SK-N-SH treated with all-trans-retinoic acid at 6 μM for 48 hours (cell line): Measurements from ENCODE around the gene ODAD3.

ENCODE experiments used
- ATAC-seq: fragments of 200-7000 bp; cut with Tn5 transposase; 3 replicates; pipeline ENCODE4 v1.9.1; 2020; ENCODE audit warnings: mild to moderate bottlenecking, moderate library complexity
- ARNTL ChIP-seq: fragments of 450-650 bp; formaldehyde crosslinking; IDR thresholded peaks from 2 replicates; pipeline ENCODE4 v1.5.0; 2020; ENCODE audit warnings: low read depth, mild to moderate bottlenecking, moderate library complexity, borderline replicate concordance
- CREB5 ChIP-seq: fragments of 250-450 bp; sonication (Bioruptor Pico); IDR thresholded peaks from 2 replicates; pipeline ENCODE4 v1.5.1; 2020; ENCODE audit warnings: low read depth, mild to moderate bottlenecking, moderate library complexity
- CSDC2 ChIP-seq: fragments of 250-450 bp; sonication (Bioruptor Pico); IDR thresholded peaks from 2 replicates; pipeline ENCODE4 v1.5.0; 2020; ENCODE audit warnings: mild to moderate bottlenecking, moderate library complexity
- CSRNP3 ChIP-seq: fragments of 250-450 bp; sonication (Bioruptor Pico); IDR thresholded peaks from 2 replicates; pipeline ENCODE4 v1.5.1; 2021; ENCODE audit warnings: mild to moderate bottlenecking, moderate library complexity
- ESRRG ChIP-seq: fragments of 250-450 bp; sonication (Bioruptor Pico); IDR thresholded peaks from 2 replicates; pipeline ENCODE4 v1.6.1; 2021; ENCODE audit warnings: mild to moderate bottlenecking
- GLIS3 ChIP-seq: fragments of 250-450 bp; sonication (Bioruptor Pico); IDR thresholded peaks from 2 replicates; pipeline ENCODE4 v1.5.0; 2020; ENCODE audit warnings: mild to moderate bottlenecking, moderate library complexity
- ISL1 ChIP-seq: fragments of 250-450 bp; sonication (Bioruptor Pico); IDR thresholded peaks from 2 replicates; pipeline ENCODE4 v2.1.2; 2022; ENCODE audit warnings: mild to moderate bottlenecking, moderate library complexity
- OSR1 ChIP-seq: fragments of 250-450 bp; sonication (Bioruptor Pico); IDR thresholded peaks from 2 replicates; pipeline ENCODE4 v1.8.0; 2022; ENCODE audit warnings: moderate library complexity, mild to moderate bottlenecking, inconsistent platforms
- PATZ1 ChIP-seq: fragments of 250-450 bp; sonication (Bioruptor Pico); IDR thresholded peaks from 2 replicates; pipeline ENCODE4 v1.8.0; 2020; ENCODE audit warnings: mild to moderate bottlenecking, moderate library complexity, borderline replicate concordance
- POU6F1 ChIP-seq: fragments of 250-450 bp; sonication (Bioruptor Pico); IDR thresholded peaks from 2 replicates; pipeline ENCODE4 v1.8.0; 2021; ENCODE audit warnings: low read depth, mild to moderate bottlenecking, moderate library complexity, borderline replicate concordance
- PPARA ChIP-seq: fragments of 250-450 bp; sonication (Bioruptor Pico); IDR thresholded peaks from 2 replicates; pipeline ENCODE4 v1.5.0; 2020; ENCODE audit warnings: mild to moderate bottlenecking, borderline replicate concordance
- SNAI2 ChIP-seq: fragments of 250-450 bp; sonication (Bioruptor Pico); IDR thresholded peaks from 2 replicates; pipeline ENCODE4 v1.5.0; 2020; ENCODE audit warnings: mild to moderate bottlenecking, moderate library complexity
- TCF4 ChIP-seq: fragments of 250-450 bp; sonication (Bioruptor Pico); IDR thresholded peaks from 2 replicates; pipeline ENCODE4 v1.8.0; 2021; ENCODE audit warnings: mild to moderate bottlenecking, moderate library complexity, borderline replicate concordance
- ZC3H10 ChIP-seq: fragments of 250-450 bp; sonication (Bioruptor Pico); IDR thresholded peaks from 2 replicates; pipeline ENCODE4 v1.5.1; 2021; ENCODE audit warnings: mild to moderate bottlenecking, moderate library complexity
- ZFP3 ChIP-seq: fragments of 250-450 bp; sonication (Bioruptor Pico); IDR thresholded peaks from 2 replicates; pipeline ENCODE4 v1.5.0; 2020; ENCODE audit warnings: mild to moderate bottlenecking, moderate library complexity
- ZFP30 ChIP-seq: fragments of 450-650 bp; formaldehyde crosslinking; IDR thresholded peaks from 2 replicates; pipeline ENCODE4 v1.5.0; 2022; ENCODE audit warnings: mild to moderate bottlenecking, moderate library complexity
- ZNF565 ChIP-seq: fragments of 450-650 bp; formaldehyde crosslinking; conservative IDR thresholded peaks from 2 replicates; pipeline ENCODE4 v1.5.0; 2020; ENCODE audit warnings: low read depth, mild to moderate bottlenecking, moderate library complexity
- ZNF70 ChIP-seq: fragments of 450-650 bp; formaldehyde crosslinking; IDR thresholded peaks from 2 replicates; pipeline ENCODE4 v1.5.0; 2020; ENCODE audit warnings: mild to moderate bottlenecking, moderate library complexity
- ZNF8 ChIP-seq: fragments of 450-650 bp; formaldehyde crosslinking; IDR thresholded peaks from 2 replicates; pipeline ENCODE4 v1.5.0; 2020; ENCODE audit warnings: mild to moderate bottlenecking, moderate library complexity
- TF ChIP-seq, protein P1 (sequence below): fragments of 250-450 bp; sonication (Bioruptor Pico); IDR thresholded peaks from 2 replicates; pipeline ENCODE4 v1.5.0; 2020; ENCODE audit warnings: mild to moderate bottlenecking, moderate library complexity

Gene ODAD3

GRCh38 chr19:11446652-11447301, 11.9 kb upstream of the ODAD3 start:
- ATAC-seq: peak; percentile 81
- TF ChIP-seq ZFP30 (CRISPR knock-in tag) (no peak), CSRNP3 (CRISPR knock-in tag) (no peak), GLIS3 (no peak), ARNTL (no peak), ZNF70 (CRISPR knock-in tag) (no peak), OSR1 (no peak), POU6F1 (no peak), ZNF8 (no peak), PPARA (CRISPR knock-in tag) (no peak), ZFP3 (CRISPR knock-in tag) (no peak), ZC3H10 (no peak), ZNF565 (CRISPR knock-in tag) (no peak), TCF4 (CRISPR knock-in tag) (no peak), ESRRG (no peak)
- TF ChIP-seq, protein P1, sequence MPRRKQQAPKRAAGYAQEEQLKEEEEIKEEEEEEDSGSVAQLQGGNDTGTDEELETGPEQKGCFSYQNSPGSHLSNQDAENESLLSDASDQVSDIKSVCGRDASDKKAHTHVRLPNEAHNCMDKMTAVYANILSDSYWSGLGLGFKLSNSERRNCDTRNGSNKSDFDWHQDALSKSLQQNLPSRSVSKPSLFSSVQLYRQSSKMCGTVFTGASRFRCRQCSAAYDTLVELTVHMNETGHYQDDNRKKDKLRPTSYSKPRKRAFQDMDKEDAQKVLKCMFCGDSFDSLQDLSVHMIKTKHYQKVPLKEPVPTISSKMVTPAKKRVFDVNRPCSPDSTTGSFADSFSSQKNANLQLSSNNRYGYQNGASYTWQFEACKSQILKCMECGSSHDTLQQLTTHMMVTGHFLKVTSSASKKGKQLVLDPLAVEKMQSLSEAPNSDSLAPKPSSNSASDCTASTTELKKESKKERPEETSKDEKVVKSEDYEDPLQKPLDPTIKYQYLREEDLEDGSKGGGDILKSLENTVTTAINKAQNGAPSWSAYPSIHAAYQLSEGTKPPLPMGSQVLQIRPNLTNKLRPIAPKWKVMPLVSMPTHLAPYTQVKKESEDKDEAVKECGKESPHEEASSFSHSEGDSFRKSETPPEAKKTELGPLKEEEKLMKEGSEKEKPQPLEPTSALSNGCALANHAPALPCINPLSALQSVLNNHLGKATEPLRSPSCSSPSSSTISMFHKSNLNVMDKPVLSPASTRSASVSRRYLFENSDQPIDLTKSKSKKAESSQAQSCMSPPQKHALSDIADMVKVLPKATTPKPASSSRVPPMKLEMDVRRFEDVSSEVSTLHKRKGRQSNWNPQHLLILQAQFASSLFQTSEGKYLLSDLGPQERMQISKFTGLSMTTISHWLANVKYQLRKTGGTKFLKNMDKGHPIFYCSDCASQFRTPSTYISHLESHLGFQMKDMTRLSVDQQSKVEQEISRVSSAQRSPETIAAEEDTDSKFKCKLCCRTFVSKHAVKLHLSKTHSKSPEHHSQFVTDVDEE: no peak

GRCh38 chr19:11446271-11446651, 11.3 kb upstream of the ODAD3 start:
- TF ChIP-seq CSDC2: no peak
- no peak for TF ChIP-seq ISL1 (CRISPR knock-in tag)
- TF ChIP-seq ZNF70 (CRISPR knock-in tag): no peak
- no peak for TF ChIP-seq ZFP3 (CRISPR knock-in tag)
- TF ChIP-seq GLIS3: no peak
- TF ChIP-seq, protein P1: no peak
- TF ChIP-seq POU6F1: no peak
- no peak for TF ChIP-seq ZNF565 (CRISPR knock-in tag)
- TF ChIP-seq CSRNP3 (CRISPR knock-in tag): no peak
- no peak for TF ChIP-seq PATZ1 (CRISPR knock-in tag)
- TF ChIP-seq TCF4 (CRISPR knock-in tag): no peak
- TF ChIP-seq SNAI2: no peak
- no peak for TF ChIP-seq ESRRG
- no peak for TF ChIP-seq ZNF8
- no peak for TF ChIP-seq ZC3H10
- no peak for TF ChIP-seq ARNTL
- no peak for TF ChIP-seq CREB5
- ATAC-seq: no peak
